8988T (cell line): ENCODE measurements around the gene CPXM1.

Experiments used
- DNase-seq: peaks from one replicate; pipeline ENCODE4 v3.0.0; 2011

CPXM1 gene

DNA sequence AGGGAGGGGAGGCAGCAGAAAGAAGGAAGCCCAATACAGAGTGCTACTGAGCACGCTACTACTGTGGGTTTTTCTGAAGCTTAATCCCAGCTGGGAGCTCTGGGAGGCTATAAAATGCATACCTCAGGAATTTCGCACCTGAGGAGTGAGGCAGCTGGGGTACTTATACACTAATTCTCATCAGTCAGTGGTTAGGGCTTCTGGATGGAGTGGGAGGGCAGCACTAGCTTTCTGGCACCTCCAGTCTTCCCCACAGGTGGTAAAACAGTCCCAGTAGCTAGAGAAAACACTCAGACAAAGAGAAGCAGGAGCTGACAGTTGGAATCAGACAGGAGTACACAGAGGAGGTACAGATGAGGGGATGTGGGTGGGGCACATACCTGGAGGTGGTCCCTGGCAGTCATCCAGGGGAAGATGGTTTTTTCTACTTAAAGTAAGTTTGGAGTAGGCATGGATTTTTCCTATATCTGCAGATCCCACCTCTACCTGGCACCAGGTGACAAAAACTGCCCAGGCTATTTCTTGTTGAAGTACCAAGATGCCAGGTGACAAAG is 37.8 kb downstream of the CPXM1 start:
- no peak for DNase-seq

GRCh38 chr20:2761885-2762284 is 38.5 kb downstream of the CPXM1 start:
- no peak for DNase-seq

DNA sequence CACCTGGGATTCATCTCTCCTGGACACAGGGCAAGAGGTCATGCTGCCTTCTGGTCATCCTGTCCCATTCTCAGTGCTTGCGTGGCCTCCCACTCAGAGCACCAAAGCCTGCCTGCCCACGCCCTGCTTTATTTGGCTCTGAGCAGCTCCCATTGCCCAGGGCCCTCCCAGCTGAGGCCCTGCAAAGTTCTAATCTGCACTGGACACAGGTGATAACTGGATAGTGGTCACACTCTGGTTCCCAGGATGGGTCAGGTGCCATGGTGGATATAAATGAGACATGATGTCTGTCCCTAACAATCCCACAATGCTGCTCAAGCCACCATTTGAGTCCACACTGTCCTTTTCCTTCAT is 39.5 kb downstream of the CPXM1 start:
- DNase-seq: no peak

GRCh38 chr20:2760297-2760951 is 40.0 kb downstream of the CPXM1 start:
- DNase-seq: no peak

DNA sequence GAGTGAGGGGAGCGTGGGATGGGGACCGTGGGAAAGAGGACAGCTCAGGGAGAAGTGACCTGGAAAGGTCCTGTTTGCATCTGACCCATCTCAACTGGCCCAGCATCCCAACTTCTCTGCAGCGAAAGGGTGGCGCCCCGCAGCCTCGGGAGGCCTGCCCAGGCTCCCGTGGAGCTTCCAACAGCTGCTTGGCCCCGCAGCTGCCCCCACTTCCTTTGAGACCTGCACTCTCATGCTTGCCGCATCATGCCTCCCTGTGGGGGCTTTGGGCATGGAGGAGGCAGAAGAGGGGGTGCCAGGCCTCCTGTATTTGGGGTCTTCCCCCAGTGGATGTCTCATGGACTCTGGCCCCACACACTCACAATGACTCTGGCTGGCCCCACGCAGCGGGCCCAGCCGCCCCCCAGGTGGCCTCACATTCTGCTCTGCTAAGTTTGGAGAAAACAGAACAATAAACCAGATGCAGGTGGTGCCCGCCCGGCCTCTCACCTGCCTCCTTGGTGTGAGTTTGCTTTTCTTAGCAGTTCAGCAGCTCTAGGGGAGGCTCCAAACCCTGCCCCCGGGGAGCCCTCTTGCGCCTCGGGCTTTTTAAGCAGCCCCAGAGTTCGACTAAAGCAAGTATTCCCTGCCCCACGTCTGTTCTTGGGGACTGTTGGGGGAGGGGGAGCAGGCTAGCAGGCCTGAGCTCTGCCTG is 40.7 kb downstream of the CPXM1 start:
- no peak for DNase-seq

DNA sequence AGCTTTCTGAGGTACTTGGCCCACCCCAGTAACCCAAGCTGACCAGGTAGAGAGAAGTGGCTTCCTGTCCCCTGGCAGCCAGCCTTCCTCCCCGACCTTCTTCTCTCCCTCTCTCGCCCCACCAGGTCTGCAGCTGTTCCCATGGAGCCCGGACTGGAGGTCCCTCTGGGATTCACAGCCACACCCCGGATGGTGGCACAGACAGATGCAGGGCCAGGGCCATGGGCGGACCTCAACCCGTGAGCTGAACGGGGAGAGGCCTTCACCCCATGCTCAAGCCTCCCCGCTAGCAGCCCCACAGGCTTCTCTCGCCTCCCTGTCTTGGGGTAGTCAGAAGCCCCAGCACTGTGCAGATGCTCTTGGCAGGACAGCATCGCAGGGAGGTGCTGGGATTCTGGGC is 41.3 kb downstream of the CPXM1 start:
- no peak for DNase-seq

DNA sequence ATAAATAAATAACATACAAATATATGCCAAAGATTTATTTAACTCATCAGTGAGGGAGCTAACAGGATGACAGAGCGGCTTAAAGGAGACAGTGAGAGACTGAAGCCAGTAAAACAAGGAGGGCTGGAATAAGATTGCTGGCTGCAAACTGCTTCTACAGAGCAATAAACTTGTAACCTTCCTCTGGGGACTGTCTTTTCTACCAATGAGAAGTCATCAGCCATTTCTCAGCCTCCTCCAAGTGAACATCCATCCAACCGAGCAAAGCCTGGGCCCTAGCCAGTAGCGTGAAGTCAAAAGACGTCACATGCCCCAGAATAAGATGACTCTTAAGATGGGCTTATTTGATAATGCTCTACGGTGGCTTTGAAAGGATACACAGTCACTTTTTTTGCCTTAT is 42.5 kb downstream of the CPXM1 start:
- DNase-seq: no peak

- DNase-seq: no peak
Observed at GRCh38 chr20:2757001-2757400, 43.4 kb downstream of the CPXM1 start.

DNA sequence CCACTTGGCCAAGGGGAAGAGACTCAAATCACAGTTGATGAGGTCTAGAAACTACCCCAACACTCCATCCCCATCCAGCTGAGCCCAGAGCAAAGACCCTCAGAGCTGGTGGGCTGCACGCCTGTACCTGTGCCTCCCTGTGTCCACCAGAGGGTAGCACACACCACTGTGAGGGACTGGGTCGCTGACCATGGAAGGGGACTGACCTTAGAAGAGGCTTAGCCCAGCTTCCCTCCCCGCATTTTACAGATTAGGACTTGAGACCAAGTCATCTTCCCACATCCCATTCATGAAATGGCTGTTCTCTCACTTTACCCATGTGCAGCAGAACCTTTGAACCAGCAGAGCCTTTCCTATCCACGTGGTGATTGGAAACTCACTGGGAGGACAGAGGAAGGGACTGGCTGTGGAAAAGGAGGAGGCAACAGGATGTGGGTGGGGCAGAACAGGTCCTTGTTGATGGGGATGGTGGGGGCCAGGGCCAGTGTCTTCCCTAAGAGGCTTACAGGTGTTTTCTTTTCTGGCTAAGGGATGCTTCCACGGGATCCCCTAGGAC is 44.3 kb downstream of the CPXM1 start:
- peak; percentile 91 for DNase-seq

- DNase-seq: no peak
Observed at GRCh38 chr20:2755451-2756055, 44.9 kb downstream of the CPXM1 start.

DNA sequence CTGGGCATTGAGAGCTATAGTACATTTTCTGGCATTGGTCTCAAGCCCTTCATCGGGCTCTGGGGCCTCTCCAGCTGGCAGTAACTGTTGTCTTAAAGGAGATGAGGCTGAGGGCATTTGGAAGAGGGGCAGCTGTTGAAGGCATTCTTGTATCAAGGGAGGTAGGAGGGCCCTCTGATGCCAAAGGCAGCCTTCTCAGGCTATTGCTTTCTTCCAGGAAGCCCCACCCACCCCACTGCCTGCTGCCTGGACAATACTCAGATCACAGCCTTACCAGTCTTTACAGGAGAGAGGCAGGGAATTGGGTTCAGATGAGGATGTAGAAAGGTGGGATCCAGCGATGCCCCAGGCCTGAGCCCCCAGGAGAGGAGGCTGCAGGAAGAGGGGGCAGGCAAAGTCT is 46.0 kb downstream of the CPXM1 start:
- no peak for DNase-seq

GRCh38 chr20:2753461-2754040 is 46.9 kb downstream of the CPXM1 start:
- DNase-seq: no peak

- DNase-seq: no peak
Observed at GRCh38 chr20:2752567-2753460, 47.6 kb downstream of the CPXM1 start.

- DNase-seq: no peak
Observed at GRCh38 chr20:2751878-2752566, 48.4 kb downstream of the CPXM1 start.

- DNase-seq: no peak
Observed at GRCh38 chr20:2751347-2751877, 49.0 kb downstream of the CPXM1 start.

DNA sequence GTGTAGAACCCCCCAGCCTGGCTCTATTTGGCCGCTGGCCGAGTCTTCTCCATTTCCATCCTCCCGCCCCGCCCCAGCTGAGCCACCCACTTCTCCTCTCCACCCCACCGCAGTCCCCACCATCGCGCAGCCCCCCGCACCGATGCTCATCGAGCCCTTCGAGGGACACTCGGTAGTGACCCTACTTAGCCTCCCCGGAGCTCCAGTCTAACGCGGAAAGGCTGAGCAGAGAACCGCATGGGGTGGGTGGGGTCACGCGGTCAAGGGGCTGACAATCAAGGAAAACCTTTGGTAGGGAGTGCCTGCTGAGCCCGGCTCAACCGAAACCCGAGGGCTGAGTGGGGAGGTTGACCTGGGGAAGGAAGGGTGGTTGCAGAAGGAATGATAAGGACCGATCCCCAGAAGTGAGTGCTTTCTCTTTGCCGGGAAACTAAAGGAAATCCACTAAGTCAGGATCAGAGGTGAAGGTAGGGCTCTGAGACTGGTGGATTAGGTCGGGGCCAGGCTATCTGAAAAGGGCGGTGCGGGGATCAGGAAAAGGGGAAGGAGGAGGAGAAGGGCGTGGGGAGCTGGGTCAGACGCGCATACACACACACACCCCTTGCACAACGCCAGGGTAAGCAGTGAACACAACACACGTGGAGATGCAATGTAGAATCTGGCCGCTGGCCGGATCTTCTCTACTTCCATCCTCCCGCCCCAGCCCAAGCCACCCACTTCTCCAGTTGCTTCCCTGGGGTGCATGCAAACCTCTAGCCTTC is 49.8 kb downstream of the CPXM1 start:
- no peak for DNase-seq

- no peak for DNase-seq
Observed at GRCh38 chr20:2749951-2750490, 50.4 kb downstream of the CPXM1 start.

DNA sequence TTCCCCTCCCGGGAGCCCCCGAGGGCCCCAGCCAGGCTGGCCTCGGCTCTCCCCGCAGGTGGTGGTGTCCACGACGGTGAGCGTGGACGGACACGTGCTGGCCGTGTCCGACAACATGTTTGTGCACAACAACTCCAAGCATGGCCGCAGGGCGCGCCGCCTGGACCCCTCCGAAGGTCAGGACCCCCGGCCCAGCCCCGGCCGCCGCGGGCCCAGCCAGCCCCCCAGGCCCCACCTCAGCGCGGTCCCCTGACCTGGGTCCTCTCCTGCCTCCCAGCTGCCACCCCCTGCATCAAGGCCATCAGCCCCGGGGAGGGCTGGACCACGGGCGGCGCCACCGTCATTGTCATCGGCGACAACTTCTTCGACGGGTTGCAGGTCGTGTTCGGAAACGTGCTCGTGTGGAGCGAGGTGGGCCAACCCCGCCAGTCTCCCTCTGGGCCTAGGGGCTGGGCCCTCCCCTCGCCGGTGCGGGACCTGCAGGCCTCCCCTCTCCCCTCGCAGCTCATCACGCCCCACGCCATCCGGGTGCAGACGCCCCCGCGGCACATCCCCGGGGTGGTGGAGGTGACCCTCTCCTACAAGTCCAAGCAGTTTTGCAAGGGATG is 51.0 kb downstream of the CPXM1 start:
- no peak for DNase-seq

- DNase-seq: no peak
Observed at GRCh38 chr20:2748551-2749342, 51.7 kb downstream of the CPXM1 start.
